ENCODE data around the gene NUFIP2. TPM values are rescaled to one million over a fixed set of nuclear protein-coding genes. Genes with fewer than 3 reads are reported as not detected.

NUFIP2 gene
- total and polyA plus RNA-seq, 10 of the 15 experiments (the other 5 are each of a cell fraction or from before 2014, with no cell fraction given), result 3.7 to 32.3 (median 14.5) TPM

DNA sequence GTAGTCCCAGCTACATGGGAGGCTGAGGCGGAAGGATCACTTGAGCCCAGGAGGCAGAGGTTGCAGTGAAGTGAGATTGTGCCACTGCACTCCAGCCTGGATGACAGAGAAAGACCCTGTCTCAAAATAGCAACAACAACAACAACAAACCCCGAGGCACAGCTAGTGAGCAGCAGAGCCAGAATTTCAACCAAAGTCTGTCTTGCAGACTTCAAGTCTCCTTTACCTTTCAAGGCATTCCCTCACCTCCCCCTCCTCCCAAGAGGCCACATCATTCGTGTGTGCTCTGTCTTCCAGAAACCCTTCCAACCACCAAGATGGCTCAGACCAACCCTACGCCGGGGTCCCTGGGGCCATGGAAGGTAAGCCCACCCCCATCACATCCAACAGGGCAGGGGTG, 45.1 kb downstream of the NUFIP2 start:
- Histone ChIP-seq H3K36me3 (ENCODE audit: control insufficient read depth in 2 of 2, insufficient read depth in 2 of 2, low read length in 1 of 2) (no peaks in the 10 kb centered on the region), H3K27me3 (replicated peaks in 1 of 2; ENCODE audit: control insufficient read depth in 2 of 2, insufficient read depth in 2 of 2, low read length in 1 of 2) (no peaks in the 10 kb centered on the region), H2AFZ (ENCODE audit: control insufficient read depth, low read depth, low read length) (no peak overlapping the region), H3K9me3 (replicated peaks; ENCODE audit: control insufficient read depth, insufficient read depth, low read length) (no peaks in the 10 kb centered on the region), H3K79me2 (ENCODE audit: control insufficient read depth, insufficient read depth, low read length) (no peaks in the 10 kb centered on the region), H3K4me2 (ENCODE audit: control insufficient read depth, insufficient read depth) (no peak overlapping the region), H3K9ac (ENCODE audit: control insufficient read depth, insufficient read depth, low read length) (no peak overlapping the region), H3K4me3 (no peak overlapping the region), H4K20me1 (ENCODE audit: control insufficient read depth, insufficient read depth) (no peaks in the 10 kb centered on the region), H3K4me1 (ENCODE audit: control insufficient read depth, insufficient read depth, low read length) (no peaks in the 10 kb centered on the region), H3K27ac (ENCODE audit: control insufficient read depth, insufficient read depth) (no peak overlapping the region)
- intact Hi-C loops (cut with micrococcal nuclease; ENCODE audit: unreplicated experiment), result no loop called here
- ChIA-PET RAD21 (ENCODE audit: unreplicated experiment) (interaction anchor here (1.0 kb wide), 1 partner anchor 287 kb away, joined by 3 read pairs; no protein-coding TSS in a partner anchor), SMC1A (ENCODE audit: uncharacterized antibody, unreplicated experiment) (interaction anchor here (0.6 kb wide), 1 partner anchor 359 kb away, joined by 3 read pairs; no protein-coding TSS in a partner anchor), POLR2A (no interaction called here), CTCF (interaction anchor here (4.7 kb wide), 1 partner anchor 99 kb away, joined by 20 read pairs; no protein-coding TSS in a partner anchor)
- no TSS peak for BruUV-seq (replicated peaks)
- FAIRE-seq (no peak), DNase-seq (ENCODE audit: low read depth, low spot score) (no peak), ATAC-seq (no peak)
- WGBS (ENCODE audit: insufficient coverage, insufficient replicate concordance, low lambda C conversion rate, missing lambda C conversion rate), result 79% methylated on average over 5 of the region's 5 CpGs
- no peak for TF ChIP-seq ZNF217 (IDR thresholded peaks at IDR 0.05)
- in situ Hi-C loops (cut with MboI), result no loop called here

DNA sequence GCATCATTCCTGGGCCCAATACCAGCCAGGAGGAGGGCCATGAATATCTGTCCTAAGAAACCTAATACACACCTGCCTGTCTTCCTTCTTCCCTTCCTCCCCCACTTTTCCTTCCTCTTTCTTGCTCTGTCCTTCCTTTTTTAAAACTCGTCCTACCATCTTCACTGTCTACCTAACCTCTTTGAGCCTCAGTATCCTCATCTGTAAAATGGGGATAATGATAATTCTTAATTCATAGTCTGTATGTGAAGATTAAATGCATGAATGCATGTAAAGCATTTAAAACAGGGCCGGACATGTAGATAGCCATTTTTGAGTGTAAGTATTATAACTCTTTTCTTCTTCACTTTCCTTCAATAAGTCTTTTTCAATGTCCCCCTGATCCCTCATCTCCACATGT, 46.7 kb downstream of the NUFIP2 start:
- ATAC-seq, result no peak
- CTCF ChIA-PET, result no interaction called here
- no peaks in the 10 kb centered on the region for H3K79me2 ChIP-seq (ENCODE audit: control insufficient read depth, insufficient read depth, low read length)

More for the DNA sequence above, 46.7 kb downstream of the NUFIP2 start:
- Histone ChIP-seq H3K4me2 (ENCODE audit: control insufficient read depth, insufficient read depth) (no peak overlapping the region), H3K27me3 (replicated peaks in 1 of 2; ENCODE audit: control insufficient read depth in 2 of 2, insufficient read depth in 2 of 2, low read length in 1 of 2) (no peaks in the 10 kb centered on the region), H3K4me3 (no peak overlapping the region), H3K36me3 (ENCODE audit: control insufficient read depth in 2 of 2, insufficient read depth in 2 of 2, low read length in 1 of 2) (no peaks in the 10 kb centered on the region), H2AFZ (ENCODE audit: control insufficient read depth, low read depth, low read length) (no peak overlapping the region), H3K27ac (ENCODE audit: control insufficient read depth, insufficient read depth) (no peak overlapping the region), H3K4me1 (ENCODE audit: control insufficient read depth, insufficient read depth, low read length) (no peaks in the 10 kb centered on the region), H3K9me3 (replicated peaks; ENCODE audit: control insufficient read depth, insufficient read depth, low read length) (no peaks in the 10 kb centered on the region), H4K20me1 (ENCODE audit: control insufficient read depth, insufficient read depth) (no peaks in the 10 kb centered on the region), H3K9ac (ENCODE audit: control insufficient read depth, insufficient read depth, low read length) (no peak overlapping the region)
- intact Hi-C loops (cut with micrococcal nuclease; ENCODE audit: unreplicated experiment), result no loop called here
- no peak for DNase-seq (ENCODE audit: low read depth, low spot score)
- ChIA-PET RAD21 (ENCODE audit: unreplicated experiment) (no interaction called here), POLR2A (no interaction called here), SMC1A (ENCODE audit: uncharacterized antibody, unreplicated experiment) (interaction anchor here (0.6 kb wide), 1 partner anchor 11 kb away, joined by 3 read pairs; no protein-coding TSS in a partner anchor)
- BruUV-seq (replicated peaks), result no TSS peak
- WGBS (ENCODE audit: insufficient coverage, insufficient replicate concordance, low lambda C conversion rate, missing lambda C conversion rate), result 0% methylated on average over 2 of the region's 2 CpGs
- no peak for FAIRE-seq
- in situ Hi-C loops (cut with MboI), result no loop called here
- no peak for TF ChIP-seq HCFC1 (IDR thresholded peaks at IDR 0.05; ENCODE audit: low read length)
- no peak for TF ChIP-seq ATF7 (IDR thresholded peaks at IDR 0.05; ENCODE audit: low read depth)
- no peak for TF ChIP-seq SUPT20H (IDR thresholded peaks at IDR 0.05; ENCODE audit: borderline replicate concordance, control insufficient read depth, low read depth, low read length)
- no peak for TF ChIP-seq PML (IDR thresholded peaks at IDR 0.05; ENCODE audit: low read length)
